Thoracic aorta endothelial cell (primary cell): Measurements from ENCODE around the gene CDH19. TPM values are rescaled to one million over a fixed set of nuclear protein-coding genes. Genes with fewer than 3 reads are reported as not detected.

ENCODE experiments used
- total RNA-seq: library from RNA; depleted of rRNA; stranded (reverse); fragments of >200 nt; gene quantifications from 2 replicates; pipeline ENCODE4 v1.2.3, GENCODE V29; 2012

Gene CDH19, protein sequence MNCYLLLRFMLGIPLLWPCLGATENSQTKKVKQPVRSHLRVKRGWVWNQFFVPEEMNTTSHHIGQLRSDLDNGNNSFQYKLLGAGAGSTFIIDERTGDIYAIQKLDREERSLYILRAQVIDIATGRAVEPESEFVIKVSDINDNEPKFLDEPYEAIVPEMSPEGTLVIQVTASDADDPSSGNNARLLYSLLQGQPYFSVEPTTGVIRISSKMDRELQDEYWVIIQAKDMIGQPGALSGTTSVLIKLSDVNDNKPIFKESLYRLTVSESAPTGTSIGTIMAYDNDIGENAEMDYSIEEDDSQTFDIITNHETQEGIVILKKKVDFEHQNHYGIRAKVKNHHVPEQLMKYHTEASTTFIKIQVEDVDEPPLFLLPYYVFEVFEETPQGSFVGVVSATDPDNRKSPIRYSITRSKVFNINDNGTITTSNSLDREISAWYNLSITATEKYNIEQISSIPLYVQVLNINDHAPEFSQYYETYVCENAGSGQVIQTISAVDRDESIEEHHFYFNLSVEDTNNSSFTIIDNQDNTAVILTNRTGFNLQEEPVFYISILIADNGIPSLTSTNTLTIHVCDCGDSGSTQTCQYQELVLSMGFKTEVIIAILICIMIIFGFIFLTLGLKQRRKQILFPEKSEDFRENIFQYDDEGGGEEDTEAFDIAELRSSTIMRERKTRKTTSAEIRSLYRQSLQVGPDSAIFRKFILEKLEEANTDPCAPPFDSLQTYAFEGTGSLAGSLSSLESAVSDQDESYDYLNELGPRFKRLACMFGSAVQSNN
- total RNA-seq: not detected in 2 replicates

GRCh38 chr18:66603941-66604627 is at the start of gene CDH19:
CDH19 (minus strand) TSS chr18:66604090; CDS start chr18:66572204, 31,886 bp downstream.

